Breast epithelium (tissue), 4 donors: ENCODE data around the gene PFKFB2. TPM values are rescaled to one million over a fixed set of nuclear protein-coding genes. Genes with fewer than 3 reads are reported as not detected.
A peak's percentile ranks its signal among the peaks of the same experiment; 100 is the strongest.

Source experiments
- DNase-seq, 2 donors: peaks; one replicate each; pipeline ENCODE4 v3.0.0-alpha.2; 2019; ENCODE audit warnings: low spot score in 2 of 2
- H3K27ac ChIP-seq, 2 donors: fragments of 200-600 bp; sonication (generic) in 1 of 2; one replicate each; pipeline ENCODE4 v1.5.1; 2016 to 2019; ENCODE audit warnings: mild to moderate bottlenecking in 1 of 2
- H3K27me3 ChIP-seq, 2 donors: fragments of 200-600 bp; sonication (generic) in 1 of 2; one replicate each; pipeline versions ENCODE4 v1.5.1 to v1.6.0; 2017 to 2019; ENCODE audit warnings: control low read depth in 1 of 2, mild to moderate bottlenecking in 1 of 2
- H3K36me3 ChIP-seq: fragments of 200-600 bp; one replicate; pipeline ENCODE4 v1.5.1; 2019
- H3K4me1 ChIP-seq, 2 donors: fragments of 200-600 bp; sonication (generic); one replicate each; pipeline ENCODE4 v1.5.1; 2016 to 2019; ENCODE audit warnings: control low read depth in 1 of 2
- H3K4me3 ChIP-seq, 3 donors: fragments of 200-600 bp; sonication (generic); 1 replicate in 2 of 3; 2 replicates in 1 of 3; pipeline ENCODE4 v1.5.1; 2016 to 2019; ENCODE audit warnings: mild to moderate bottlenecking in 3 of 3, moderate library complexity in 2 of 3
- H3K9me3 ChIP-seq, 2 donors: fragments of 200-600 bp; sonication (generic) in 1 of 2; one replicate each; pipeline ENCODE4 v1.5.1; 2016 to 2019; ENCODE audit warnings: control low read depth in 1 of 2
- CTCF ChIP-seq, 3 donors: fragments of 450-650 bp; IDR thresholded peaks; one replicate each; pipeline ENCODE4 v1.5.1; 2016 to 2017; ENCODE audit warnings: antibody characterized with exemption in 3 of 3, mild to moderate bottlenecking in 3 of 3, moderate library complexity in 3 of 3
- POLR2A ChIP-seq: fragments of 450-650 bp; IDR thresholded peaks from one replicate; pipeline ENCODE4 v1.6.1; 2016; ENCODE audit warnings: antibody characterized with exemption, mild to moderate bottlenecking, moderate library complexity
- POLR2AphosphoS5 ChIP-seq, 3 donors: sonication (generic); formaldehyde crosslinking; IDR thresholded peaks; one replicate each; pipeline ENCODE4 v1.6.1; 2017; ENCODE audit warnings: antibody characterized with exemption in 3 of 3
- intact Hi-C: fragments of 100-400 bp; cut with DNase I; formaldehyde crosslinking; loops from one replicate; pipeline ENCODE4 v1.15.1; 2023; ENCODE audit warnings: low total_unique reads
- total RNA-seq, 3 donors: library from RNA; depleted of rRNA; stranded (reverse); fragments of >200 nt; gene quantifications; one replicate each; pipeline ENCODE4 v1.1.0, GENCODE V29; 2016

Gene PFKFB2
- total RNA-seq, 3 donors from 2014 or later, result 7.5 to 13.2 (median 8.2) TPM

GRCh38 chr1:207021139-207021861, 31.8 kb upstream of the PFKFB2 start:
- Histone ChIP-seq H3K36me3 (no peaks in the 10 kb centered on the region), H3K4me3 (no peak overlapping the region), H3K9me3 (no peaks in the 10 kb centered on the region), H3K27ac (peak overlapping the region; percentile 65 to 93), H3K4me1 (peaks cover 0 to 17% of the 10 kb centered on the region in 2 donors), H3K27me3 (no peaks in the 10 kb centered on the region)
- DNase-seq, result no peak
- no peak for TF ChIP-seq CTCF (IDR thresholded peaks at IDR 0.05)
- no peak for TF ChIP-seq POLR2A
- TF ChIP-seq POLR2AphosphoS5 (IDR thresholded peaks at IDR 0.05), result no peak
- intact Hi-C loops, result no loop called here

- H3K4me3 ChIP-seq, result no peak overlapping the region
- DNase-seq, result no peak
- intact Hi-C loops, result no loop called here
- H3K4me1 ChIP-seq, result peaks cover 0 to 21% of the 10 kb centered on the region in 2 donors
- no peaks in the 10 kb centered on the region for H3K36me3 ChIP-seq
- no peak for TF ChIP-seq POLR2A
- no peak for TF ChIP-seq POLR2AphosphoS5 (IDR thresholded peaks at IDR 0.05)
- no peak for TF ChIP-seq CTCF (IDR thresholded peaks at IDR 0.05)
- no peaks in the 10 kb centered on the region for H3K27me3 ChIP-seq
- no peaks in the 10 kb centered on the region for H3K9me3 ChIP-seq
- H3K27ac ChIP-seq, result peak overlapping the region; percentile 65 to 93
Measured at GRCh38 chr1:207021876-207022596, 31.0 kb upstream of the PFKFB2 start.

- H3K27me3 ChIP-seq, result no peaks in the 10 kb centered on the region
- H3K4me3 ChIP-seq, result no peak overlapping the region
- H3K4me1 ChIP-seq, result peaks cover 0 to 16% of the 10 kb centered on the region in 2 donors
- no peaks in the 10 kb centered on the region for H3K36me3 ChIP-seq
- TF ChIP-seq POLR2AphosphoS5 (IDR thresholded peaks at IDR 0.05), result no peak
- intact Hi-C loops, result no loop called here
- no peaks in the 10 kb centered on the region for H3K9me3 ChIP-seq
- H3K27ac ChIP-seq, result peak overlapping the region; percentile 65 to 93
- DNase-seq, result no peak
Measured at GRCh38 chr1:207022996-207023679, 29.9 kb upstream of the PFKFB2 start.

GRCh38 chr1:207024202-207025145, 28.6 kb upstream of the PFKFB2 start:
- intact Hi-C loops, result no loop called here
- Histone ChIP-seq H3K4me1 (peaks cover 0 to 16% of the 10 kb centered on the region in 2 donors), H3K27me3 (no peaks in the 10 kb centered on the region), H3K36me3 (no peaks in the 10 kb centered on the region), H3K27ac (peak overlapping the region; percentile 84 to 93), H3K9me3 (no peaks in the 10 kb centered on the region), H3K4me3 (no peak overlapping the region)
- no peak for DNase-seq
- TF ChIP-seq POLR2AphosphoS5 (IDR thresholded peaks at IDR 0.05) (no peak), CTCF (IDR thresholded peaks at IDR 0.05) (no peak), POLR2A (no peak)
